ENCODE data around the gene RPL18A.

DNA sequence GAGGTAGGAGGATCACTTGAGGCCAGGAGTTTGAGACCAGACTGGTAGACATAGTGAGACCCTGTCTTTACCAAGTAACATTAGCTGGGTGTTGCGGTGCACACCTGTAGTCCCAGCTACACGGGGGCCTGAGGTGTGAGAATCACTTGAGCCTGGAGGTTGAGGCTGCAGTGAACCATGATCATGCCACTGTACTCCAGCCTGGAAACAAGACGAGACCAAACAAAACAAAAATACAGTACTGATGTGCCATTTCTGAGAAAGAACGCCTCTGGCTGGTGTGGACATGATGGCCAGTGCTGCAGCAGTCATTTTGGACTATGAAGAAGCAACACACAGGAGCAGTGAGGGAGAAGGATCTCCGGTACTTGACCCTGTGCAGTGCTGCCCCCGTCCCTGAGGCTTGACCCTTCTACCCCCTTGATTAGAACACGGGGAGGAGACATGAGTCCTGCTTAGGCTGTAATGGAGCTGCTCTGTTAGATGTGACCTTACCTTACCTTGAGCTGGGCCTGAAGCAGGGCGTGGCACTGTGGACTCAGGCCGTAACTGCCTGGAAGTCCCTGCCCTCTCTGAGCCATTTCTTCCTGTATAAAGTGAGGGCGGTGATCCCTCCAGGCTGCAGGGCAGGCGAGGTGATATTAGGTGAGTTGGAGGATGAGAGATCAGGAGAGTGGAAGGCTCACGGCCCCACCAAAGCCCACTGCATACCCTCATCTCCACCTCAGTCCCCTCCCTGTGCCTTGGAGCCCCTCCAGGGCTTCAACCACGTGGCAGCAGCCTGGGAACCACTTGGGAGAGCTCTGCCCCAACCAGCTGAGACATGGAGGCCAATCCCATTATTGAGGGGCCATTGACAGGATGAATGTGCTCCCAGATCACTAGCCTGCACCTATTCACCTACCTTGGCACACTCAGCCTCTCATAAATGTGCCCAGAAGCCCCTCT, 5.9 kb downstream of the RPL18A start:
- TF ChIP-seq, protein P1, sequence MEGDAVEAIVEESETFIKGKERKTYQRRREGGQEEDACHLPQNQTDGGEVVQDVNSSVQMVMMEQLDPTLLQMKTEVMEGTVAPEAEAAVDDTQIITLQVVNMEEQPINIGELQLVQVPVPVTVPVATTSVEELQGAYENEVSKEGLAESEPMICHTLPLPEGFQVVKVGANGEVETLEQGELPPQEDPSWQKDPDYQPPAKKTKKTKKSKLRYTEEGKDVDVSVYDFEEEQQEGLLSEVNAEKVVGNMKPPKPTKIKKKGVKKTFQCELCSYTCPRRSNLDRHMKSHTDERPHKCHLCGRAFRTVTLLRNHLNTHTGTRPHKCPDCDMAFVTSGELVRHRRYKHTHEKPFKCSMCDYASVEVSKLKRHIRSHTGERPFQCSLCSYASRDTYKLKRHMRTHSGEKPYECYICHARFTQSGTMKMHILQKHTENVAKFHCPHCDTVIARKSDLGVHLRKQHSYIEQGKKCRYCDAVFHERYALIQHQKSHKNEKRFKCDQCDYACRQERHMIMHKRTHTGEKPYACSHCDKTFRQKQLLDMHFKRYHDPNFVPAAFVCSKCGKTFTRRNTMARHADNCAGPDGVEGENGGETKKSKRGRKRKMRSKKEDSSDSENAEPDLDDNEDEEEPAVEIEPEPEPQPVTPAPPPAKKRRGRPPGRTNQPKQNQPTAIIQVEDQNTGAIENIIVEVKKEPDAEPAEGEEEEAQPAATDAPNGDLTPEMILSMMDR (conservative IDR thresholded peaks at IDR 0.05; ENCODE audit: low read depth, low read length): no peak
- TF ChIP-seq EZH2 (IDR thresholded peaks at IDR 0.05; ENCODE audit: low read length, unreplicated experiment) (no peak), EZH2phosphoT487 (IDR thresholded peaks at IDR 0.05; ENCODE audit: borderline replicate concordance, low read length) (no peak)

All from PC-3 (cell line).